HG03066 (cell line): ENCODE measurements around the gene APOM.

Experiments
- ATAC-seq: cut with Tn5 transposase; IDR thresholded peaks from one replicate; pipeline ENCODE4 v1.9.1; 2021; ENCODE audit warnings: low read depth; ENCODE audit not compliant: unreplicated experiment

APOM gene

DNA sequence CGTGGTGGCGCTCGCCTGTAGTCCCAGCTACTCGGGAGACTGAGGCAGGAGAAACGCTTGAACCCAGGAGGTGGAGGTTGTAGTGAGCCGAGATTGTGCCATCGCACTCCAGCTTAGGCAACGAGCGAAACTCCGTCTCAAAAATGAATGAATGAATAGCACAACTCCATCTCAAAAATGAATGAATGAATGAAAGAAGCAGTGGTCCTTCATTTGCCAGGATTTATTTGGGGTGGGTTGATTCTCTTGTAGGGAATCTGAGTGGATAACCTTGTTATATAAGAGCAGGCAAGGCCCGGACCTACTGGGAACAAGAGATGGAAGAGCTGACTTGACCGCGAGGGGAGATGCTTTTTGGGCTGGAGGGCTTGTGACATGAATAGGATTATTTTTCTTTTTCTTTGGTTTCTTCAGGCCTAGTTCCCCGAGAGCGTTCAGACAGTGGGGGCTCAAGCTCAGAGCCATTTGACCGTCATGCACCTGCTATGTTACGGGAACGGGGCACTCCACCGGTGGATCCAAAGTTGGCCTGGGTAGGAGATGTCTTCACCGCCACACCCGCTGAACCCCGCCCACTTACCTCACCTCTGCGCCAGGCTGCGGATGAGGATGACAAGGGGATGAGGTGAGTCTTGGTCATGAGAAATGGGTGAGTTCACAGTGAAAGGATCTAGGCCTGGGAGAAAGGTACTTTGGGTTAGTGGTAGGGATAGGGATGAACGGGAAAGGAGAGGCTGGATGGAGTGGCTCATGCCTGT is 25.3 kb upstream of the APOM start:
- no peak for ATAC-seq

DNA sequence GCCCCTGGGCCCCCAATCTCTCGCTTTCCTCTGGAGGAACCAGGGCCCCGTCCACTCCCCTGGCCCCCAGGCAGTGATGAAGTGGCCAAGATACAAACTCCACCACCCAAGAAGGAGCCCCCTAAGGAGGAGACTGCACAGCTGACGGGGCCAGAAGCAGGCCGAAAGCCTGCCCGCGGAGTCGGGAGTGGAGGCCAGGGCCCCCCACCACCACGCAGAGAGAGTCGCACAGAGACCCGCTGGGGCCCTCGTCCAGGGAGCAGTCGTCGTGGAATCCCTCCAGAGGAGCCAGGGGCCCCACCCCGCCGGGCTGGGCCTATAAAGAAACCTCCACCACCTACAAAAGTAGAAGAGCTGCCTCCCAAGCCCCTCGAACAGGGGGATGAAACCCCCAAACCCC is 24.5 kb upstream of the APOM start:
- ATAC-seq = no peak

DNA sequence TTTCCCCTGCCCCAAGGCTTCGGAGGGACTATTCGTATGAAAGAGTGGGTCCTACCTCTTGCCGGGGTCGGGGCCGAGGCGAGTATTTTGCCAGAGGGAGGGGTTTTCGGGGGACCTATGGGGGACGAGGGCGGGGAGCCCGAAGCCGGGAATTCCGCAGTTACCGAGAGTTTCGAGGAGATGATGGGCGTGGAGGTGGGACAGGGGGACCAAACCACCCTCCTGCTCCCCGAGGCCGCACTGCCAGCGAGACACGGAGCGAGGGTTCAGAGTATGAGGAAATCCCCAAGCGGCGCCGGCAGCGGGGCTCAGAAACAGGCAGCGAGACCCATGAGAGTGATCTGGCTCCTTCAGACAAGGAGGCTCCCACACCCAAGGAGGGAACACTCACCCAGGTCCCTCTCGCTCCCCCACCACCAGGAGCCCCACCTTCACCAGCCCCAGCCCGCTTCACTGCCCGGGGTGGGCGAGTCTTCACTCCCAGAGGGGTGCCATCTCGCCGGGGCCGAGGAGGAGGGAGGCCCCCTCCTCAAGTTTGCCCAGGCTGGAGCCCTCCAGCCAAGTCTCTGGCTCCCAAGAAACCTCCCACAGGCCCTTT is 23.9 kb upstream of the APOM start:
- no peak for ATAC-seq

DNA sequence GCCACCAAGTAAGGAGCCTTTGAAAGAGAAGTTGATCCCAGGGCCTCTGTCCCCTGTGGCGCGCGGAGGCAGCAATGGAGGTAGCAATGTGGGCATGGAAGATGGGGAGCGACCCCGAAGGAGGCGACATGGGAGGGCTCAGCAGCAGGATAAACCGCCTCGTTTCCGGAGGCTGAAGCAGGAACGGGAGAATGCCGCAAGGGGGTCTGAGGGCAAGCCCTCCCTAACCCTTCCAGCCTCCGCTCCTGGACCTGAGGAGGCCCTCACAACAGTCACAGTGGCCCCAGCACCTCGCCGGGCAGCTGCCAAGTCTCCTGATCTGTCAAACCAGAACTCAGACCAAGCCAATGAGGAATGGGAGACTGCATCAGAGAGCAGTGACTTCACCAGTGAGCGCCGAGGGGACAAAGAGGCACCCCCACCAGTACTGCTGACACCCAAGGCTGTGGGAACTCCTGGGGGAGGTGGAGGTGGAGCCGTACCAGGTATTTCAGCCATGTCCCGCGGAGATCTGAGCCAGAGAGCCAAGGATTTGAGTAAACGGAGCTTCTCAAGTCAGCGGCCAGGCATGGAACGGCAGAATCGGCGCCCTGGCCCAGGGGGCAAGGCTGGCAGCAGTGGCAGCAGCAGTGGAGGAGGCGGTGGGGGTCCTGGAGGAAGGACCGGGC is 23.3 kb upstream of the APOM start:
- ATAC-seq = no peak

DNA sequence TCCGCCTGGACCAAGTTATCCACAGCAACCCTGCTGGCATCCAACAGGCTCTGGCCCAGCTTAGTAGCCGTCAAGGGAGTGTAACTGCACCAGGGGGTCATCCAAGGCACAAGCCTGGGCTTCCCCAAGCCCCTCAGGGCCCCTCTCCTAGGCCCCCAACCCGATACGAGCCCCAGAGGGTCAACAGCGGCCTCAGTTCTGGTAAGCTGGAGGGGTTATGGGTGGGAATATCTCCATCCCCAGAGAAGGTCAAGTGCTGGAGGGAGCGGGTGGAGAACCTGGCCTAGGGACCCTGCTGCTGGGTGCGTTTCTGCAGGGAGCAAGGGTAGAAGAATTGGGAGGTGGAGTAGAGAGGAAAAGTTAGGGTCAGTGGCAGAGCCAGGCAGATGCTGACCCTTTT is 22.2 kb upstream of the APOM start:
- no peak for ATAC-seq

DNA sequence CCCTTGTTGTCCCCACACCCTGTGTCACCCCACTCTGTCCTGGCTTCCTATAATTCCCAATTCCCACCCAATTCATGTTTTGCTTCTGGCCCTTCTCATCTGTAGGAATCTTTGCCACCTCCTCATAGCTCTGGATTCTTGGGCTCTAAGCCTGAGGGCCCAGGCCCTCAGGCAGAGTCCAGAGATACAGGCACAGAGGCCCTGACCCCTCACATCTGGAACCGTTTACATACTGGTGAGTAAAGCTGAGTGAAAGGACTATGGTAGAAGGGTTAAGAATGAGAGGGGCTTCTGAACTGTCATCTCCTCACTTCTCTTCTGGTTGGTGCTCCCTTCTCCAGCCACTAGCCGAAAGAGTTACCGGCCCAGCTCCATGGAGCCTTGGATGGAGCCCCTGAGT is 21.6 kb upstream of the APOM start:
- ATAC-seq = no peak

DNA sequence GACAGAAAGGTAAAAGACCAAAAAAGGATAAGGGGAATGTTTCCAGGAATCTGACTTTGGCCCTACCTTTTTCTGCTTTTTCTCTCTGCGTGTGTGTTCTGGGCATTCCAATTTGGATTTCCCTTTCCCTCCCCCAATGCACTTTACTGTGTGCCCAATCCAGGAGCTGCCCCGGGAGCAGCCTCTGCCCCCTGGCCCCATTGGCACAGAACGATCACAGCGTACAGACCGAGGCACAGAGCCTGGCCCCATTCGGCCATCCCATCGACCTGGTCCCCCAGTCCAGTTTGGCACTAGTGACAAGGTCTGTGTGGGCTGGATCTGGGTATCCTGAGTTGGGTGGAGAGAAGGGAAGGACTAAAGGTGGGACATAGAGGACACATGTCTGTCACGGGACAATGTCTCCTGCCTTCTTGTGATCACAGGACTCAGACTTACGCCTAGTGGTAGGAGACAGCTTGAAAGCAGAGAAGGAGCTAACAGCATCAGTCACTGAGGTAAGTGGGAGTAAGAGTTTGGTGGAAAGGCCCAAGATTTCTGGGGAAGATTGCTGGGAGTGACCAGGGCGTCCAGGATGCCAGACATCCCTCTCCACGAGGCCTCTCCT is 20.6 kb upstream of the APOM start:
- no peak for ATAC-seq

DNA sequence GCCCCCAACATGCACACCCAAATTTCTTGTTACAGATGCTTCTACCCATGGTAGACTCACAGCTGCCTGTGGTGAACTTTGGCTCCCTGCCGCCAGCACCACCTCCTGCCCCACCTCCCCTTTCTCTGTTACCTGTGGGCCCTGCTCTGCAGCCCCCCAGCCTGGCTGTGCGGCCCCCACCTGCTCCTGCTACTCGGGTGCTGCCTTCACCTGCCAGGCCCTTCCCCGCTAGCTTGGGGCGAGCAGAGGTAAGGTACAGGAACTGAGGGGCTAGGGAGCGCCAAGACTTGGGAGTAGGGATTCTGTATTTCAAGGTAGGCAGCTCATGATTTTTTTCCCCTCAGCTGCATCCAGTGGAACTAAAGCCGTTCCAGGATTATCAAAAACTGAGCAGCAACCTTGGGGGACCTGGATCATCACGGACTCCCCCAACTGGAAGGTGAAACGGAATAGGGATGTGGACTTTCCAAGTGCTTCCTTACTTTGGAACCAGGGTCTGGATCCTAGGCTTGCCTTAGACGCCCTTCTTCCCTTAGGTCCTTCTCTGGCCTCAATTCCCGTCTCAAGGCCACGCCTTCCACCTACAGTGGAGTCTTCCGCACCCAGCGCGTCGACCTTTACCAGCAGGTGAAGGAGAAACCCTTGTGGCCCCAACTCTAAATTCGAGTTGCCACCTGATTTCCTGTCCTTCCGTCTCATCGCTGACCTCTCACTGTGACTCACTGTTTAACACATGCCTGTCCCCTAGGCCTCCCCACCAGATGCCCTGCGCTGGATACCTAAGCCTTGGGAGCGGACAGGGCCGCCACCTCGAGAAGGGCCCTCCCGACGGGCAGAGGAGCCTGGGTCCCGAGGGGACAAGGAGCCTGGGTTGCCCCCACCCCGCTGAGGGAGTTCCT is 18.7 kb upstream of the APOM start:
- ATAC-seq = no peak

DNA sequence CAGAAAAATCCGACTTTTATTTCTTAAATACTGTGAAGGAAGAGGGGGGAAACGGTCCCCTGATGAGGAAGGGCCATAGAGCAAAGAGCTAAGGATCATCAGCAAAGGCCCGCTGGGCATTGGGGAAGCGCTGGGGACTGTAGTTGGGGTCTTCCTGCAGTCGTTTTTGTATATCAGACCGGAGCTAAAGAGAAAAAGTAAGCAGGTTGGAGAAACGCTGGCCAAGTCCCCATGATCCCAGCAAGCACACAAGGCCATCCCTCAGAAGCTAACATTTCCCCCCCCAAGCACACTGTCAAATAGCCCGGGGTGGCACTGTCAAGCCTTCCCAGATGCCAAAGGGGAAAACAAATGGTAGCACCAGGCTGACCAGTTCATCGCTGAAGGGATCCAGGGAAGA is 16.7 kb upstream of the APOM start:
- ATAC-seq = no peak

DNA sequence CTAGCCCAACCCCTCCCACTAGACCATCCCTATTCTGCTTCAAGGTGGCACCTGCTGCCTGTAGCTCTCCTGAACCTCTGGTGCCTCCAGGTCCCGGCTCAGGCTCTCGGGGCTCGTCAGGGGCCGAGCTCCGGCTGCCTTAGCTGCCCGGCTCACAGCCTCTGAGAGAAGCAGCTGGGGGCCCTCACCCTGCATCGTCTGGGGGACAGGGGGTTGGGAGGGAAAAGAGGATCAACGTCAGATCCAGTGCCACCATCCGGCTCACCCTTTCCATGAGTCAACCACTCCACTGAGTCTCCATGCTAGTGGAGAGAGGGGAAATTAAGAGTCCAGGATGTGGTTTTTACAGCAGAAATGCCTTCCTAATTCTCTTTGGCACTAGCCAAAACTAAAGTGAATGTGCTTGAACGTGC is 16.2 kb upstream of the APOM start:
- no peak for ATAC-seq

DNA sequence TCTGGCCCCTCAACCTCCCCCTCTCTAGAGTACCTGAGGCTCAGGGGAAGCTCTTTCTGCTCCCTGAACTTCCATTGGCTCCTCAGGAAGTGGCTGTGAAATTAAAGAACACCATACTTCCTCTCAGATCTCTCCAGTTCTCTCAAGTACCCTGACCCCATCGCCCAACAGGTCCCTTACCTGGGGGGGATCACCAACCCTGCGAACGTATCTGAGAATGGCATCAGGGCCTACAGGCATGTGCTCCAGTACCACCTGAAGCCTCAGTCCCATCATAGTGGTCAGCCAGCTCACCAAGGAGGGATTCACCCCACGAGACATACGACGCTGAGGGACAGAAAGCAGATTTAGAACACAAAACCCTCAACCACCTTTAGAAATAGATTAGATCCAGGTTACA is 15.1 kb upstream of the APOM start:
- ATAC-seq = no peak

DNA sequence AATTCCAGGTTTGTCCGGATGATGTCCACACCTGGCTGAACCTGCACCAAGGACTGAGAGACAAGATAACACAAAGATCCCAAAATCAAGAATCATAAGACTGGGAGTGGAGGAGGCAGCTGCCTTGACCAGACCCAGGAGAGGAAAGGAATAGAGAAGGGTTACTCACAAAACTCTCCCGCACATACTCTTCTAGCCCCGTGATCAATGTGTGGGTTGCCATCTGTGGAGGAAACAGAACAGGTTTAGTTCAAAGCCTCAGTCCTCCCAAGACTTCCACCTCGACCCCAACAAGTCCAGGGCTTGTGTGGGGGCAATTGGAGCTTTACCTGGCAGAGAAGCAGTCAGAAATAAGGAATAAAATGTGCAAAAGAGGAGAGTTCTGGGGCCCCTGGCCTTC is 14.3 kb upstream of the APOM start:
- no peak for ATAC-seq

DNA sequence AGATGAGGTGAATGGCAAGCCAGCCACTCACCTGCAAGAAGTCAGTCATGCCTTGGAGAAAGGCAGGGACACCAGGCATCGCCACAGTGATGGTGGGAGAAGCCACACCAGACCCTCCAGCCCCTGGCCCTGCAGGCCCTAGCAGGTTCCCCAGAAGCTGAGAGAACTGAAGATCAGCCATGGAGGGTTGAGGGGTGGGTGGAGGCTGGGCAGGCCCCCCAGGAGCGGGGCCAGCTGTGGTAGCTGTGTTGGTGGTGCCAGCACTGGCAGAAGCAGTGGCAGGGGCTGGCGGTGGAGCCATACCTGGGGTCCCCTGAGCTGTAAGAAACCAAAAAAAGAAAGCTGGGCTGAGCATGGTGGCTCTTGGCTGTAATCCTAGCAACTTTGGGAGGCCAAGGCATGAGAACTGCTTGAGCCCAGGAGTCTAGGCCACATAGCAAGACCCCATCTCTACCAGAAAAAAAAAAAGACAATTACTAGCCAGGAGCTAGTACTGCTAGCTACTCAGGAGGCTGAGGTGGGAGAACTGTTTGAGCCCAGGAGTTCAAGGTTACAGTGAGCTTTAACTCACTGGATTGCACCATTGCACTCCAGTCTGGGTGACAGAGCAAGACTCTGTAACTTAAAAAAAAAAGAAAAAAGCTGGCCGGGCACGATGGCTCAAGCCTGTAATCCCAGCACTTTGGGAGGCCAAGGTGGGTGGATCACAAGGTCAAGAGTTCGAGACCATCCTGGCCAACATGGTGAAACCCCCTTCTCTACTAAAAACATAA is 12.7 kb upstream of the APOM start:
- ATAC-seq = no peak

DNA sequence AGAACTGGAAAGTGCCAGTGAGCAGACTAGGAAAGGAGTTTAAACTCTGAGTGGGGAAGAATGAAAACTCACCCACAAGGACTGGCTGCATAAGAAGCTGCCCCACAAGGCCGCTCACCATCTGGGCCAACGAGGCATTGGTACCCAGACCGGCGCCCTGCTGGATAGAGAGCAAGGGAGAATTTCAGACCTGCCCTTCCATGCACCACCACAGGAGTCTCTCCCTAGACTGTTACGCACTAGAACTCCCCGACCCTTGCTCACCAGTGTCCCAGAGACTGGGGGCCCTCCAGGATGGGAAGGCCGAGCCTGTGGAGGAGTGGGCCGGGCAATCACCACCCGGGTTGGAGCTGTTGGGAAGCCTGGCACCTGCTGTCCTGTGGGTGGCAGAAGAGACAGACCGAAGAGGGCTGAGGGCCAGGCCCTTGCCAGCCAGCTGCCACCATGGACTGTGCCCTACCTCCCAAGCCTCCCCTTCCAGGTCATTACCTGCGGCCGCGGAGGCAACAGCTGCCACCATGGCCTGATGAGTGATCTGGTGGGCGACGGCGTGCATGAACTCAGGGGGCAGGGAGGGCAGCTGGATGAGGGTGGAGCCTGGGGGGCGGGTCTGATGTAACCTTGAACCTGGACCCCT is 11.8 kb upstream of the APOM start:
- no peak for ATAC-seq

DNA sequence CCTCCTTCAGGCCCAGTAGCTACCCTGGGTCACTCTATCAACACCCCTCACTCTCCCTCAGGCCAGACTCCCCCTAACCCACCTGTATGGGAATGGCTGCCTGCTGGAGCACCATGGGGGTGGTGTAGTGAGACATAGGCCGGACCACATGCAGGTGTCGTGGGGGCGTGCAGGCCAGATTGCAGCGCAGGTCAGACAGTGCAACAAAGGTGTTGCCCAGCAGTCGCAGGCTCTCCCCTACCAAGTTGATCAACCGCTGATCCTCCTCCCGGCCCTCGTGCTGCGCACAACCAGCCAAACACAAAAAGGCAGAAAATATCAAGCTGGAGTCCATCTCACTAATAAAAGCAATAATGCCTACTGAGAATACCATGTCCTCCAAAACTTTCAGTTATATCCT is 10.4 kb upstream of the APOM start:
- no peak for ATAC-seq

DNA sequence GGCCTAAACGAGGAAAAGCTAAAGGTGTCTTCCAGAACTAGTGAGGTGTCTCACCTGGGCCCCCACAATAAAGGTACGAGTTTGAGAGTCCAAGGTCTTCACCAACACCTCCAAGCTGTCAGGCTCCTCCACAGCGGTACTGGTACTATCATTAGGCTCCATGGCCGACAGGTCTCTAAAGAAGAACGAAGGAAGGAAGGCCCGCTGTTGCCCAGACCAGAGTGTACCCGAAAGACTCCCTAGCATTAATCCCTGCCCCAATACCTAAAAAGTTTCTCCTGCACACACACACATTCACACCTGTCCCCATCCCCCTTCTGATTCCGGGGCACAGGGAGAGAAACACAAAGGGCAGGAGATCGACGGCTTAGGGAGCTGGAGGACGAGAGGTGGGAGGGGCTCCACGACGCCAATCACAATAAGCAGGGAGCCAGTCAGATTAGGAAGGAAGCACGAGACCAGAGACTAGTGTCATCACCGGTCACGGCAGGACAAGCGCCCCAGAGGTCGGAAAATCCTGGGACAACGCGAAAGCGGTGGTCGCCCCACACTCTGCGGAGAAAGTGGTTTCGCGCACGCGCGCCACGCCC is 4.0 kb upstream of the APOM start:
- ATAC-seq = peak; percentile 22

DNA sequence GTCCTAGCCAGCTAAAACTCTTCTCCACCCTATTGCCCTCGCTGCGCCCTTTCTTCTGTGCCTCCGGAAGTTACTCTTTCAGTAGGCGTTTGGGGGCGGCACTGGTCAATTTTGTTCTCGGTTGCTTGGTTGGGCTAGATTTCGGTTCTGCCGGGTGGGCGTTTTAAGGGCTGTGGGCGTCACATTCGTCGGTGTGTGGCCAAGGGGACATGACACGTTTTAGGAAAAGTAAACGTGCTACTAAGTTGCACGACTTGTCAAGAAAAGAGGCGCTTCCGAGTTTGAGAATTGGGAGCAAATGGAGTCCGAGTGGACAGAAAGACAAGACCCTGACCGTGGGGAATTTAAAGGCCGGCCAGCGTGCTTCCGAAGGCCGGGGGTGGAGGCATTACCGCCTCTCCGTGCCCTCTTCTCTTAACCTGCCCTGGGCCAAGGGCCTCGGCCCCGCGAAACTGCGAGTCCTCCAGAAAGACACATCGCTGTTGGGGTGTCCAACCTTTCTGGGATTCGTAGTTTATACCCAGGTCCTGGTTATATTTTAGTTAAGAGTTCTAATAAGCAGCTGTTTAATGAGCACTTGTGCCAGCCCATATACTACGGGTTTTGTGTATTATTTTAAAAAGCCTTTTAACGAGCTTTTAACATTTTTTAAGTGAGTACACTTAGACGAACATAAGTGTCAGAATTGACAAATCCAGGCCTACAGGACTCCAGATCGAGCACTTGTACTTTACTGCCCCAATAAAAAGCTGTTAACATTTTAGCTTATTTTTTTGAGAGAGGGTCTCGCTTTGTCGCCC is 2.6 kb upstream of the APOM start:
- peak; percentile 56 for ATAC-seq
